Gastrocnemius medialis (tissue), 4 donors: ENCODE data around the gene FBXL7.

ENCODE experiments used
- POLR2A ChIP-seq, 2 donors: fragments of 450-650 bp; IDR thresholded peaks; one replicate each; pipeline ENCODE4 v1.6.1; 2017; ENCODE audit warnings: antibody characterized with exemption in 2 of 2, mild to moderate bottlenecking in 2 of 2, moderate library complexity in 2 of 2
- TF ChIP-seq, protein P1 (sequence below), 5 experiments: fragments of 450-650 bp in 3 of 5; fragments of 200-600 bp in 2 of 5; sonication (generic) in 2 of 5; IDR thresholded peaks in 4 of 5; conservative IDR thresholded peaks in 1 of 5; 1 replicate in 4 of 5; 2 replicates in 1 of 5; pipeline ENCODE4 v1.5.1; 2016 to 2019; ENCODE audit warnings: antibody characterized with exemption in 5 of 5, mild to moderate bottlenecking in 3 of 5, moderate library complexity in 3 of 5

DNA sequence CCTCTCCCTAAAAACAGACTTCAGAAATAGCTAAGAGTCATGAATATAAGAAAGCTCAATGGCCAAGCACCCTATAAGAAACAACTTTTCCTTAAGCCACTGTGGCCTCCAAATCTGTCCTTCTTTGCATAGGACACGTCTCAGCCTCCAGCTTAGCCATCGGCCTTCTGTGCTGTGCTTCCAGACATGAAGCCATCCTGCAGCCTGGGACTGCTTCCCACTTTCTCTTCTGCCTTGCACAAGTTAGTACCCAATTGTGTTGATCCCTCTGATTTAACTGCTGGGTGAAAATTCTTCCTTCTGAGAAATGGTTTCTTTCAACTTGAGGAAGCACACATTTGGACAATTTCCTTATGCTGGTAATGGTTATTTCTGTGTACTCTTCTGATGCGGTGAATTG lies 344.9 kb downstream of the FBXL7 start:
- no peak for TF ChIP-seq POLR2A (IDR thresholded peaks at IDR 0.05)
- TF ChIP-seq, protein P1, sequence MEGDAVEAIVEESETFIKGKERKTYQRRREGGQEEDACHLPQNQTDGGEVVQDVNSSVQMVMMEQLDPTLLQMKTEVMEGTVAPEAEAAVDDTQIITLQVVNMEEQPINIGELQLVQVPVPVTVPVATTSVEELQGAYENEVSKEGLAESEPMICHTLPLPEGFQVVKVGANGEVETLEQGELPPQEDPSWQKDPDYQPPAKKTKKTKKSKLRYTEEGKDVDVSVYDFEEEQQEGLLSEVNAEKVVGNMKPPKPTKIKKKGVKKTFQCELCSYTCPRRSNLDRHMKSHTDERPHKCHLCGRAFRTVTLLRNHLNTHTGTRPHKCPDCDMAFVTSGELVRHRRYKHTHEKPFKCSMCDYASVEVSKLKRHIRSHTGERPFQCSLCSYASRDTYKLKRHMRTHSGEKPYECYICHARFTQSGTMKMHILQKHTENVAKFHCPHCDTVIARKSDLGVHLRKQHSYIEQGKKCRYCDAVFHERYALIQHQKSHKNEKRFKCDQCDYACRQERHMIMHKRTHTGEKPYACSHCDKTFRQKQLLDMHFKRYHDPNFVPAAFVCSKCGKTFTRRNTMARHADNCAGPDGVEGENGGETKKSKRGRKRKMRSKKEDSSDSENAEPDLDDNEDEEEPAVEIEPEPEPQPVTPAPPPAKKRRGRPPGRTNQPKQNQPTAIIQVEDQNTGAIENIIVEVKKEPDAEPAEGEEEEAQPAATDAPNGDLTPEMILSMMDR (IDR thresholded peaks at IDR 0.05 in 4 of 5, conservative IDR thresholded peaks at IDR 0.05 in 1 of 5): no peak
